GM21619 (cell line): Measurements from ENCODE around the gene FAM170B.

Experiments used
- ATAC-seq: cut with Tn5 transposase; IDR thresholded peaks from one replicate; pipeline ENCODE4 v1.9.1; 2021; ENCODE audit not compliant: unreplicated experiment

FAM170B gene

DNA sequence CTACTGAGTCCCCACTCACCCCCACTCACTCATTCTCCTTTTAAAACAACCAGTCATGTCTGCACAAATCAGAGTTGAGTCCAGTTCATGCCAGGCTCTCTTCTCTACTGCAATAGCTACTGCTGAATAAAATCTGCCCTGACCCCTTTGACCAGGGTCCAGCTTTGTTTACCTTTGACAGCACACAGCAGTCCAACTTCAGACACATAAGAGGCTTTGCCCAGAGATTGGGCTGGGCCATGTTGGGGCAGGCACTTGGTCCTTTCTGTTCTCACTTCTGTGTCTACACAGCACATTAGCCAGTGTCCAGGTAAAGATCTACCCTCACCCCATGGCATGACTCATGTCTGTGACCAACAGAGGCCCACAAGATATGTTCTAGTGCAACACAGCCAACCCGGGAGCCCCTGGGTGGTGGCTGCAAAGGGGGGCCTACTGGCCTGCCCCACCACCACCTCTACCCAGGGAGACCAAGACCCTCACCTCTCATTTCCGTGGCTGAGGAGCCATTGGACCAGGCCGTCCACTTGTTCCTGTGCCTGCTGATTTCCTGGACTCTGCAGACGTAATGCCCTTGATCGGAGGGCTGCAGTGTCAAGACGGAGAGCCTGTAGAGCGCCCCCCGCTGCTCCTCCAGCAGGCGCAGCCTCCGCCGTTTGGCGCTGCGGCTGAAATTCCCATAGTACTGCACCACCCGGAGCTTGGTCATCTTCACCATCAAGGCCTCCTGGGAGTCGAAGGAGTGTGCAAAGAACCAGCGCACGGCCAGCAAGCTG lies 26.5 kb downstream of the FAM170B start:
- no peak for ATAC-seq

DNA sequence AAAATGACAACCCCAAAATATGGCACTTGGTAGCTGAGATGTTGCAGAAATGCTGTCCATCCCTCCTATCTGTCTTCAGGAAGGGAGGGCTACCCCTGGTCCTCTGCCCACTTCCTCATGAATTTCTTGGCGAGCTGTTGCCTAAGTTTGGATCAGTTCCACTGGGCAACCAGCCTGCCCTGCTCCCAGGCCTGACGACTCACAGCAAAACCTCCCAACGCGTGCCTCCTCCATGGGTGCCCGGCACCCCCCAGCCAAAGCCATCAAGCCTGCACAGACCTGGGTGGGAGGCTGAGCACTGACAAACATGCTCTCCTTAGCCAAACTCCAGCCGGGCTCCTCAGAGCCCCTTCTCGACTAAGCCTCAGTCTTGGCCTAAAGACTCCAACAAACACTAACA lies 27.4 kb downstream of the FAM170B start:
- ATAC-seq: no peak

DNA sequence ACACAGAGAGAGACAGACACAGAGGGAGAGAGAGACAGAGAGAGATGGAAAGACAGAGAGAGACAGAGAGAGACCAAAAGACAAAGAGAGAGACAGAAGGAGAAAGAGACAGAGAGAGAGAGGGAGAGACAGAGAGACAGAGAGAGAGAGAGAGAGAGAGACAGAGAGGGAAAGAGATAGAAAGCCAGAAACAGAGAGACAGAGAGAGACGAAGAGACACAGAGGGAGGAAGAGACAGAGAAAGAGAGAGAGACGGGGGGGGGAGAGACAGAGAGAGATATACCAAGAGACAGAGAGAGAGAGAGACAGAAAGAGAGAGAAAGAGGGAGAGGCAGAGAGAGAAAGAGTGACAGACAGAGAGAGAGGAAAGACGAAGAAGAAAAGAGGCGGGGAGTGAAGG lies 28.7 kb downstream of the FAM170B start:
- ATAC-seq: no peak

DNA sequence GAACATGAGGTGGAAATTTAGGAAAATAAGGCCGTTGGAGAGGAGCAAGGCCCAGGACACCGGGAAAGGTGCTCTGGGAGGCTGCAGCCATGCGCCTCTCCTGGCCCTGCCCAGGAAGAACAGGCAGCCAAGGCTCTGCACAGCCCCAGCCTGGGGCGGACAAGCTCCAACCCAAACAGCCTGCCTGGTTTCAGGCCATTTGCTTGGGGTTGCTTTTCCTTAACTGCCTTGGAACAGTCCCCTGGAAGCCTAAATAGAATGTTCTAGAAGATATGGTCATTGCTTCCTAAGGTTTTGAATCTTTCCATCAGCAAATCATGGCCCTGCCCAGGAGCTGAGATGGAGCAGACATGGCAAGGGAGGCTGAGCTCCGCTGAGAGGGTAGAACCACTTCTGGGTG lies 29.5 kb downstream of the FAM170B start:
- no peak for ATAC-seq

DNA sequence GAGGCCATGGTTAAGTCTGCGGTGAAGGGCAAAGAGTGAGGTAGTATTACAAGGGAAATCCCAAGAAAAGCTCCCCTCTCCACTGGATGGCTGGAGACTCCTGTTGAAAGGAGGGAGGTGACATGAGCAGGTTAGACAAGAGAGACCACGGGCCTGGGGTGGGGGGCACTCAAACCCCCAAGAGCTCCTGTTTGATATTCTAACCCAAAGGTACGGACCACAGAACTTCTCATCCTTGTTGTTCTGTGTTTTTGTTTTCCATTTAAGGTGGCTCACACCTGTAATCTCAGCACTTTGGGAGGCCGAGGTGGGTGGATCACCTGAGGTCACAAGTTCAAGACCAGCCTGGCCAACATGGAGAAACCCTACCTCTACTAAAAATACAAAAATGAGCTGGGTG lies 30.1 kb downstream of the FAM170B start:
- ATAC-seq: no peak

DNA sequence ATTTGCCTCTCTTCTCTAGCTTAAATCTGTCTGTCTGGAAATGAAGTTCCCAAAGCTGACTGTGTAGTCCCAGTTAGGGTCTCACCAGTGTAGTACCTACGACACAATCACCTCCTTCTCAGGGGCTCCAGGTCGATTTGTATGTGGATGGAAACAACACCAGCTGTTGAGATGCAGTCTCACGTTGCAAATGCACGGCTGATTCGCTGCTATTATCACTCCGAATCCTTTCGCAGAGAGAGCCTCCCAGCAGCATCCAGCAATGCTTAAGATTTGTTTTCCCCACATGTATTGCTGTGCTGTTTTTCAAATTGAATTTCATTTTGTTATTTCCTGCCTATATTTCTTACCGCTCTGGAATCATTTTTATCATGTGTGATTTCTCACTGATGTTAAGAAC lies 34.8 kb downstream of the FAM170B start:
- ATAC-seq: no peak

DNA sequence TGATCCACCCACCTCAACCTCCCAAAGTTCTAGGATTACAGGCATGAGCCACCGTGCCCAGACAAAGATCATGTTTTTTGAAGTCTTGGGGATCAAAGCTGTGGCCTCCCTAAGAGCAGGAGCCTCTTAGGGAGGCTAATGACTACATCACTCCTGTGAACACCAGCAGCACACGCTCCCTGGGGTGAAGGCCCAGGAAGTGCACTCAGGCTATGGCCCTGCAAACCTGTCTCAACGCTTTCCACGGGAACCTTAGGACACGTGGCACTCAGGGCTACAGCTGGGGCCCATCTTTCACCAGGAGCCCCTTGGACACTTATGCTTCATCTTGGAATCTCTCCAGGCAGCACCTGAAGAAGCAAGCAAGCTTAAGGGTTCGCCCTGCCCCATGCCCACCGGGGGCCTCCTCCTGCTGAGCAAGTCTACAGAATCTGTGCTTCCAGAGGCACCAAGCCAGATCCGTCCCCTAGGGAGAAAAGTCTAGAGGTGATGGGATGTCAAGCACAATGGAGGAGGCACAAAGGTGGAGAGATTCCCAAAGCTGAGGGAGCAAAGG lies 36.9 kb downstream of the FAM170B start:
- no peak for ATAC-seq

DNA sequence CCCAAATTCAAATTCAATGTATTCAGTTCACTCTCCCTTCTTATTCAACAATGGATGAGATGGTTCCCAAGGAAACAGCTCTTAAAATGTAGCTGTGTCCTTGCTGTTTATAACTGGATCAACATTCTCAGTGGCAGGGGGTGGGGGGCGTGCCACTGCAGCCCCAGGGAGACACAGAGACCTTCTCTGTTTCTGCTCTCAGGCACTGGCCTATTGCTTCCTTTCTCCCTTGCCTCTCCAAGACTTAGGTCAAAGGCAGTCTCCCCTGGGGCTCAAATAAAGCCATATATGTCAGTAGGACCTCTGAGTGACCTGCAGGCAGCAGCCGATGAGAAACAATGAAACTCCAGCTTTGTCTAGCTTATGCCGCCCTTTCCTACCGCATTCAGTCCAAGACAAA lies 39.2 kb downstream of the FAM170B start:
- ATAC-seq: no peak

DNA sequence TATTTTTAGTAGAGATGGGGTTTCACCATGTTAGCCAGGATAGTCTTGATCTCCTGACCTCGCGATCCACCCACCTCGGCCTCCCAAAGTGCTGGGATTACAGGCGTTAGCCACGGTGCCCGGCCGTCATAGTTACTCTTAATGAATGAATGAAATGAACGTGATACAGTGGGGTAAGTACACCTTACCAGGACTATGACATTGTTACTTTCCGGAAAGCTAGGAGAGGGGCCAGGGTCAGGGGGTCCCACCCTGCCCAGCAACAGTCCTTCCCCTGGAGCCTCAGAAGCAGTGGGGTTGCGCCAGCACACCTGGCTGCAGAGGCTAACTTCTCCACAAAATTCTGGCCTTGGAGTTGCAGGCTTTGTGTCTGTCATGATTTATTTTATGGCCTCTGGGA lies 39.9 kb downstream of the FAM170B start:
- no peak for ATAC-seq

DNA sequence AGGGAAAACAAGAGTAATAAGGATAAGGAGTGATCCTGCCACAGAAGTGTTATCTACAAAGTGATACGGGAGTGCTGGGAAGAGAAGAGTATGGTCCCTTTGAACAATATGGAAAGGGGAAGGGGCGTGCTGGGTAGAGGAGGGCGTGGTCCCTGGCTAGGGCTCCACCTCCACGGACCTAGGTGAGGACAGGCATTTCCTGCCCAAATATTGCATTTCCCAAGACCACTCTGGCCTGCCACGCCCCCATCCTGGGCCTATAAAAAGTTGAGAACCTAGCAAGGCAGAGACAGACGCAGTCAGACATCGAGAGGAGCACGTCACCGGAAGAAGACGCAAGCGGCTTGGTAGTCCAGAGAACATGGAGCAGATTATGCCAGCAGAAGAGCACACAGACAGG lies 41.3 kb downstream of the FAM170B start:
- no peak for ATAC-seq

DNA sequence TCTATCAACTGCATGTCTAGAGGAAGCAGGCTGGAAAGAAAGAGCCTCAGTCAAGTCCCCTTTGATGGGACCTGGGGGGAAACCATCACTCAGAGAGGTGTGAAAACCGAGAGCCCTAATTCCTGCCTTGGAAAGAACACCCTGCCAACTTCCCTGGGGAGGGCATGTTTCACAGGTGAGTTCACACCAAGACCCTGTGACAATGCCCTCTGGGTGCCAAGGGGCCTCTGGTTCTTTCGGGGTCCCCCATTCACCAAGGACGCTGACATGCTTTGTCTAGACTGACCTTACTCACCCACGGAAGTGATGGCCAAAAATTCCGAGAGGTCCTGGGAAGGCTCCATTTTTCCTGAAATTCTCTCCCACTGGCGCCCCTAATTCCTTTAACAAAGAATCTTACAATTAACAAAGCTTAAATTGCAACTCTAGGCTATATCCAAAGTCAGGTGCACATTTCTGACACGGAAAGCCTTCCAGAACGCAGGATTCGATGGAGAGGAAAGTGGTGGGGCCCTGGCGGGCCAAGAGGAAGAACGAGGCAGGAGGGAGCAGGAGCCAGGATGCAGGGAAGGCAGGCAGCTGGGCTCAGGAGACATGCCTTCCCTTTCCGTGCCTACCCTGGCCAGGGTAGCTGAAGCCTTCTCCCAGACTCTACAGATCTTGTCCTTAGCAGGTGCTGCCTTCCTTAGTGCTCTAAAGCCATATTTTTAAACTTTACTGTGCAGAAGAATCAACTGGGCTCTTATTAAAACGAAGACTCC lies 42.2 kb downstream of the FAM170B start:
- ATAC-seq: no peak

DNA sequence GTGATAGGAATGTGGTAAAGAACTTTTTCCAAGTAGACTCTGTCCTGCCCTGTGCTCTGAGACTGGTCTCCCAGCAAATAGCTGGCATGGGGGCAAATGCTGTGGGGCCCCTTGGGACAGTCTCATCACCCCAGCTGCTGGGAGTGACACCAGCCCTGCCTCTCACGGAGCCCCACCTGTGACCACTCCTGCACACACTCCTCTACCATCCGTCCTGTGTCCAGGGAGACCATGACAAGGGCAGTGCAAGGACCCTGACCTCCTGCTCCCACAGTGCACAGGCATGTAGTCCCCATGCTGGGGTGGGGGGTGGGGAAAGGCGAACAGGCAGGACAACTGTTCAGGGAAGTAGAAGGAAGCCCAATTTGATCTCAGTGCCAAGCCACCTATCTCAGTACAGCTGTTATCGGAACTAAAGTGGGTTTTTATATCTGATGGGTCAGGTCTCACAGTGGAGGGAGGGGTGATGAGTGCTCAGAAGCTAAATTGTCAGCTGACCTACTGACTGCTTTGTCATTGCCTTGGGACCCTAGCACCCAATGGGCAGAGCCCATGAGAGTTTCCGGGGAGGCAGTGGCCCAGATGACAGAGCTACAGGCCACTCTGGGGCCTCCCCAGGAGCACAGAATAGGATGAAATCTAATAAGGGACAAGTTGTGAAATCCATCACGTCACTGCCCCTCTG lies 43.0 kb downstream of the FAM170B start:
- no peak for ATAC-seq

DNA sequence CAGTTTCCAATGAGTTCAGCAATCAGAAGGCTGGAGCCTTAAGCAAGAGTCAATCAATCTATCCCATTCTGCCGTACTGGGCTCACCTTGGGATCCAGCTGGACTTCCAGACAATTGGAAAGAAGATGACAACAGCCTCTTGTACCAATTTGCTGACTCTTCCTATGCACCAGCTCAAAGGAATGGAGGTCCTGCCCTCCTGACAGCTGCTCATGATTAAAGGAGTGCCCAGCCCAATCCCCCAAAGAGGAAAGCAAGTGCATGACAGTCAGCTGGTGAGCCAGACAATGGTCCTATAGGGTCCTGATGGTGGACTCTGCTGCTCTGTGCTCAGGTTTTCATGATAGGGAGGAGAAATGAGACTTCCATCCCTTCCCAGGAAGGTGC lies 43.6 kb downstream of the FAM170B start:
- no peak for ATAC-seq

DNA sequence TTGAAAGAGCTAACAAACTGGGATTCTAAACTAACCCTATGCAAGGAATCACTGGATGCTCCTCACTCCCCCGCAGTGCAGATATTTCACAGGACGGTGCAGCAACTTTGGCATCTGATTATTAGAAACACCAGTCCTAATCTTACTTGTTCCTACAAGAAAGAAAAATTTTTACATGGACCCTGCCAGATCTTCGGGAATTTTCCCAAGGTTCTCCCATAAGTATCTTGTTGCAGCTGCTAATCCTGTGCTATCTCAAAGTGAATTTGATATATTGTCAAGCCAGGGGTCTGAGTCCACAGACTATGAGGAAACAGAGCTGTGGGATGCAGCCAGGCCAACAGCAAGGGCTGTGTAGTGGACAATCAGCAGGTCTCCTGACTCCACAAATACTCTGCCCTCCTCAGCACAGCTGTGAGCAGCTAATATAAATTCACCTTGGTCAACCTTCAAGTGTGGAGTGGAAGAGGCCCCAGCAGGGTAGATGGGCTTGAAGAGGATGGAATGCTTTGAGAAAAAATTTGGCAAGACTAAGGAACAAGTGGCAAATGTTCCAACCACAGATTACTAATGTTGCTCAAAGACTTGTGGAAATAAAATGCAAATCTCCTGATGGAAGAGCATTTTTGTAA lies 44.1 kb downstream of the FAM170B start:
- no peak for ATAC-seq

DNA sequence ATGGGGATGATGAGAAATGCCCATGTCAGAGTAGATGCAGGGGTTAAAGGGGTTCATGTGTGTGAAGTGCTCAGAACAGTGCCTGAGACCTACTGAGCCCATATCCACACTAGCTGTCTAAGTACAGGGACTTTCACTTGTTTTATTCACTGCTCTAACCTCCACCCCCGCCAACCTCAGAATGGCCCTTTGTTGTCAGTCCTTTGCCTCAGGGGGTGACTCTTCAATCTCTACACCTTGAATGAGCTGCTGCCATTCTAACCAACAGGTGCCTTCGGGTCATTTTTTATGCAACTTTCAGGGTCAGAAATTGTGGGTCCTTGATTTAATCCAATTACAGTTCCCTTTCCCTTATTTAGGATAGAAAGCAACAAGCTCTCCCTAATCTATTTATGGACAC lies 44.7 kb downstream of the FAM170B start:
- ATAC-seq: no peak

DNA sequence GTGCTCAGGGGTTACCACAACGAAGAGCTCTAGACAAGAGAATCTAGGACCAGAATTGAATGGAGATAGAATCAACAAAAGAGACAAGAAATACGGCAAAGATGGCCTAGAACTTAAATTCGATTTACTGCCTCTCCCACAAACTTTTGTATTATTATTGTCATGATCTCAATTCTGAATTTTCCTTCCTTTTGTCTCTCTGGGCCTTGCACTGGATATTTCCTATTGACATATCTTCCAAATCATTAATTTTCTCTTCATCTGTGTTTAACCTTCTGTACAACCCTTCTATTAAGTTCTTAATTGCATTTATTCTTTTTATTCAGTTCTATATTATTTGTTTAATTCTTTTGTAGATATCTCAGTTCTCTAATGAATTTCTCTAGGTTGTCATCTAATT lies 46.9 kb downstream of the FAM170B start:
- ATAC-seq: no peak

DNA sequence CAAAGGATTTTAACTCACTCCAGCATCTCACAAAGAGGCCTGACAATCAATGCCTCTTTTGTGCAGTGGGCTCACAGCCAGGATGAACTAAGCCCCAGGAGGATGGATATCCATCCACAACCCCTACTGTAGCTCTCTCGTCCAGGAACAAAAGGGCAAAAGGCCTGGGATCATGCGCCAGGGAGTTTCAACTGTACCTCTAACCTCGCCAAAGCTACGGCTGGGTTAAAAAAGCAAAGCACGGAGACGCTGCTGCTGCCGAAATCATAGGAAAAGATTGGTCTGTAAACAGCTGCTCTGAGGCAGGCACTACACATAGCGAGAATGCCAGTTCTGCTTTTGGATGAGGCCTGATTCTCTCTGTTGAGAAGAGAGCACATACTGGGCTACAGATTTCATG lies 50.6 kb downstream of the FAM170B start:
- no peak for ATAC-seq

DNA sequence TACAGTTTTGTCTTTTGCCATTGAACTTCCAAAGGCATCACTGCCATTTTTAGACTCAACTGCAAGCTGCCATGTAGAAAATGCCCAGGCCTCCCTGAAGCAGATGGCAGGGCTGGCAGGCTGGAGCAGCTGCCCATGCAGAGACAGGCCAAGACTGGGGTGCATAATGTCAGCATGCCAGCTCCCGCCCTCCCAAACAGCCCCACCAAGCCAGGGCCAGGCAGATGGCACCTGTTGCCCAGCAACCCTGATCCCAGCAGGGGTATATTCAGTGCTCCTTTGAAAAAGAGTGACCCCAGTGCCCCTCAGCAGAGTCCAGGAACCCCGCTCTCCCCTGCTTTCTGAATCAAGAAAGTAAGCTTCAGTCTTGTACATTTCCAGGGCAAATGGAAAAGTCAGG lies 51.1 kb downstream of the FAM170B start:
- no peak for ATAC-seq

DNA sequence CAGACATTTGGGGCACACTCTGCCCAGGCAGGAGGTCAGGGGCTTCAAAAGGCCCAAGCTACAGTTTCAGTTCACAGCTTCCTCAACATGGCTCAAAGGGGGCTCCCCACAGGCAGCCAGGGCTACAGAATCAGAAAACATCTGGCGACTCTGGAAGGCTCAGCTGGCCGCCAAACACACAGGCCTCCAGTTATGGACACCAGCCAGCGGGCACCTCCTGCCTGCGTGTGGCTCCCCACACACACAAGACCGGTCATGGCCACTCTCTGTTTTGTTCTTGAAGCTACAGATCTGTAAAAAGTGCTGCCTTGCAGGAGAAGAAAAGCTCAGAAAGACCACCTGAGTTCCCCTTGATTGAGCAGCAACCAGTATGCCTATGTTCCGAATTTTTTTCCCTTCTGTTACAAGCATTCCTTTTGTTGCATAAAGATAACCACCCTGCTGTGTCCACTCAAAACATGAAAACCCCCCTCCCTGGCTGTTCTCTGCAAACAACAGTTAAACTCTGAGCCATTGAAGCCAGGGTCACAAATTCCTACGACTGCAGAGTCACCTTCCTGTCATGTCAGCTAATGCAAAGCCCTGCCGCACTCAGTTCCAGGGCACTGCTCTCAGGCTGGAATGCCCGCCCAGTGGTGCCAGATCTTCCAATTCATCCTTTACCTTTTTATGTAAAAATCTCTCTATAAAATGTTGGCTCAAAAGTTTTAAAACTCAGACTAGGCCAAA lies 52.1 kb downstream of the FAM170B start:
- ATAC-seq: no peak
